ENCODE results near the gene MOB3A.

Gene MOB3A

DNA sequence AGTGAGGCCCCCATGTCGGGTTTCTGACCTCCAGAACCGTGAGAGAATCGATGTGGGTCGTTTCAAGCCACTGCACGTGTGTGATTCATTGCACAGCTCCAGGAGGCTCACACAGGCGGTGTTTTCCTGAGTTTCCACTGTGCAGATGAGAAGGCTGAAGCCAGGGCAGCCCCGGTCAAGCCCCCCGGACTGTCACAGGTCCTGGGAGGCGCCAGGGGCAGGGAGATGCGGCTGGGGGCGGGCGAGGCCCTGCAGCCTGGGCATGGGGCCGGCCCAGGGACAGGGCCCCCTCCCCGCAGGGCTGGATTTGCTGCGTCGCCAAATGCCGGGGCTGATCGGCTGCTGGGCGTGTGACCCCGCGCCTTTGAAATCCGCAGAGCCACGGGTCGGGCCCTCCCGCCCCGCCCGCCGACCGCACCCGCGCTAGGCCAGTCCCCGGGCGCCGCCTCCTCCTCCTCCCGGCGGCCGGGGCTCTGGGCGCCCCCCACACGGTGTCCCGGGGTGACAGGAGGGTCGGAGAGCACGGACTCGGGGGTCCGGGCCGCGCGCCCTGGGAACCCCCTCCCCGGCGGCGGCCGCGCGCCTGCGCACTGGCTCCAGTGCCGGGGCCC, 35.1 kb downstream of the MOB3A start:
- H3K9me3 ChIP-seq (ENCODE audit: low read length) = no peaks in the 10 kb centered on the region
- H3K4me1 ChIP-seq (ENCODE audit: insufficient read depth, low read length) = peaks cover 39% of the 10 kb centered on the region
- peak overlapping the region; percentile 78 for H3K4me3 ChIP-seq (ENCODE audit: low read length)
- H3K27me3 ChIP-seq (ENCODE audit: insufficient read depth, low read length) = no peaks in the 10 kb centered on the region
- no peaks in the 10 kb centered on the region for H3K36me3 ChIP-seq (ENCODE audit: insufficient read depth, low read length)
- peak overlapping the region; percentile 16 for H2AFZ ChIP-seq (ENCODE audit: low read depth, low read length)

DNA sequence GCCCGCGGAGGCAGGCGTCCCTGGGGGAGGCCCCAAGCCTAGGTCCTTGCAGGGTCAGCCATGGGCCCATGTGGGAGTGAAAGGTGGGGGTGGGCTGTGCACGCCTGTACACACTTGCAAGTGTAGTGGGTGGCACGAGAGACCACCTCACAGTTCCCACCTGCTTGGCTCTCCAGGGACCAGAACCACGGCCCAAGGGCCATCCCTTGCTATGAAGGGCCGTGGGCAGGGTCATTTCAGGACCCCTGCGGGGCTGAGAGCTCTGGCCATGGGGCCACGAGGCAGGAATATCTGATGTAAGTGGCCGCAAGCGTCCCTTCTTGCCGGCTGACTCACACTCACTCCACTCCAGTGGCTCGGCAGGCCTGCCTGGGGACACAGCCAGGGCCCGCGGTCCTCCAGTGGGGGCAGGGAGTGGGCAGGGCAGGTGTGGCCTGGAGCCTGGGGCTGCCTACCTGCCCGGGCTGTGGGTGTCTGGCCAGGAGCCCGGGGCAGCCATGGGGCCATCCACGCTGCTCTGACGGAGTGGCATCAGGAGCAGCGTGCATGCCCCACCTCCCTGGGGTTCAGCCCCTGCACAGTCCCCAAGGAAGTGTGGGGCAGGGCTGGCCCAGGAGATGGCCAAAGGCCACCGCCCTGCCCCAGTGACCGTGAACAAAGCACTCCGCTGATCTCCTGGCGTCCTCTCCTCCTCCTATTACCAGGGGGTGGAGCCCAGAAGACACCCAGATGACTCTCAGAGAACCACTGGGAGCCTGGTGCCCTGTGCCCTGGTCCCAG, 36.5 kb downstream of the MOB3A start:
- Histone ChIP-seq H2AFZ (ENCODE audit: low read depth, low read length) (no peak overlapping the region), H3K4me3 (ENCODE audit: low read length) (peak overlapping the region; percentile 78), H3K4me1 (ENCODE audit: insufficient read depth, low read length) (peaks cover 45% of the 10 kb centered on the region), H3K36me3 (ENCODE audit: insufficient read depth, low read length) (no peaks in the 10 kb centered on the region), H3K27me3 (ENCODE audit: insufficient read depth, low read length) (no peaks in the 10 kb centered on the region), H3K9me3 (ENCODE audit: low read length) (no peaks in the 10 kb centered on the region)

DNA sequence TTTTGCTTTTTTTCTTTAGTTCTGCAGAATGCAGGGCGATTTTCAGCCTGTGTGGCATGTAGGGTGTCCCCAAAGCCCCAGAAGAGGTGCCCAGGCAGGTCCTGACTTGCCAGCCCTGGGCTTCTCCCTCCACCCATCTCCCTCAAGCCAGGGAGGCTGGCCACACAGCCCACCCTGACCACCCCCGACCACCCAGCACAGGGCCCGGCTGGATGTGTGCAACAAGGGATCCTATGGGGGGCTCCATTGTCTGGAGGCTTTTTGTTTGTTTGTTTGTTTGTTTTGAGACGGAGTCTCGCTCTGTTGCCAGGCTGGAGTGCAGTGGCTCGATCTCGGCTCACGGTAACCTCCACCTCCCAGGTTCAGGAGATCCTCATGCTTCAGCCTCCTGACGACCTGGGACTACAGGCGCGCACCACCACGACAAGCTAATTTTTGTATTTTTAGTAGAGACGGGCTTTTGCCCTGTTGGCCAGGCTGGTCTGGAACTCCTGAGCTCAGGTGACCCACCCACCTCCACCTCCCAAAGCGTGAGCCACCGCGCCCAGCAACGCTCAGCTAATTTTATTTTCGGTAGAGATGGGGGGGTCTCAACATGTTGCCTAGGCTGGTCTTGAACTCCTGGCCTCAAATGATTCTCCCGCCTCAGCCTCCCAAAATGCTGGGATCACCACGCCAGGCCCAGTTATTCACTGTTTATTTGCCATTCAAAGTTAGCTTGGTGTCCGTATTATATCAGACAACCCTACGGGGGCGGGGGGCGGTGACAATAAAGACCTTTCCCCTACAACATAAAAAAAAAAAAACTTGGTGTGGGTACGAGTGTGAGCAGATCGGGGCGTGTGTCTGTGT, 37.3 kb downstream of the MOB3A start:
- H3K4me3 ChIP-seq (ENCODE audit: low read length) = no peak overlapping the region
- peaks cover 41% of the 10 kb centered on the region for H3K4me1 ChIP-seq (ENCODE audit: insufficient read depth, low read length)
- H2AFZ ChIP-seq (ENCODE audit: low read depth, low read length) = no peak overlapping the region
- H3K9me3 ChIP-seq (ENCODE audit: low read length) = no peaks in the 10 kb centered on the region
- H3K27me3 ChIP-seq (ENCODE audit: insufficient read depth, low read length) = no peaks in the 10 kb centered on the region
- H3K36me3 ChIP-seq (ENCODE audit: insufficient read depth, low read length) = no peaks in the 10 kb centered on the region

DNA sequence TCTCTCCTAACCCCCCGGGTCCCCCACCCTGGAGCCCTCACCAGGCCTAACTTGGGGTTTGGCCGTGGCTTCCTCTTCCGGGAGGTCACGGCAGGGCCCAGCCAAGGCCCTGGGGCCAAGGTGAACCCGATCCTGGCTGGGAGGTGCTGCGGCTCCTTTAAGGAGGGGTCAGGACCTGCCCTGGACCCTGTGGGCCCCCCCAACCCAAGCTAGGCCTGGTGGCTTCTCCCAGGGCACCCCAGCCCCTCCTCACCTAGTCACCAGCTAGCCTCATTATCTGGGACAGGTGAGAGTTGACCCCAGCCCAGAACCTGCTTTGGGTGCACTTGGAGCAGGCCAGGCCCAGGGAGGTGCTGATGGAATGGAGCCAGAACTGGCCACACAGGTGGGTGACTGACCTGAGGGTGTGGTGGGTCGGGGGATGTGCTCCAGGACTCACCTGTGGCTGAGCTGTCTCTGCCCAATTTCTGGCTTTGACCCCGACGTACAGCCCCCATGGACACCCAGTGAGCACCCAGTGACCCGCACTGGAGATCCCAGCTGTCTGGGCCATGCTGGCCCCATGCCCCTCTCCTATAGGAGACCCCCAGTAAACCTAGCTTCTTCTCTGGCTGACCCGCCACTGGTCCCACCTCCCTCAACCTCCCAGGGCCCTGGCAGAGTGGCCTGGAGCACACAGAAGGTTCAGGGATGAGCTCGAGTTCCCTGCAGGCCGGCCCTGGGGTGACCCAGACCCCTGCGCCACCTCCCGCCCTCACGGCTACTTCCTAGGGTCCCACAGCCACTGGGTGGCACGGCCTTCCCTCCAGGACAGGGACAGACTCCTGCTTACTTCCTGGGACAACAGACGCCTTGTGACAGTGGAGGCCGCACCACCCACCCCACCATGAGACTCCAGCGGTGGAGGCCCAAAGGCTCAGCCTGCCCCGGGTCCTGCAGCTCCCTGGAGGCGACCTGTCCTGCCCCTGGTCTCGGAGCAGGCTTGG, 38.3 kb downstream of the MOB3A start:
- Histone ChIP-seq H3K4me1 (ENCODE audit: insufficient read depth, low read length) (peaks cover 41% of the 10 kb centered on the region), H3K27me3 (ENCODE audit: insufficient read depth, low read length) (no peaks in the 10 kb centered on the region), H3K4me3 (ENCODE audit: low read length) (no peak overlapping the region), H3K9me3 (ENCODE audit: low read length) (no peaks in the 10 kb centered on the region), H2AFZ (ENCODE audit: low read depth, low read length) (no peak overlapping the region), H3K36me3 (ENCODE audit: insufficient read depth, low read length) (no peaks in the 10 kb centered on the region)

DNA sequence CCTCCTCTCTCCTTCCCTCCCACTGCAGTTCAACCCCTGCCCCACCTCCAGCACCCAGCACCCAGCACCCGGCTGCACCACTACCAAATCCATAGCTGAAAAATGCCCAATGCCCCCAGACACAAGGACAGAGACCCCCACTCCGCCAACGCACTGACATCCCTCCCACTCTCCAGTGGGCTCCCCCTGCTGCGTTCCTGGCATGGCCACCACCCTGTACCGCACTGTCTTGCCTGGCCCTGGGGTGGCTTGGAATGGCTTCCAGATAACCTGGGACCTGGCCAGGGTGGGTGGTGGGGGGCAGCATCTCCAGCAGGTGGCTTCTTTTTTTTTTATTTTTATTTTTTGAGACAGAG, 39.3 kb downstream of the MOB3A start:
- H3K36me3 ChIP-seq (ENCODE audit: insufficient read depth, low read length) = no peaks in the 10 kb centered on the region
- no peaks in the 10 kb centered on the region for H3K27me3 ChIP-seq (ENCODE audit: insufficient read depth, low read length)
- H3K4me3 ChIP-seq (ENCODE audit: low read length) = no peak overlapping the region
- H3K9me3 ChIP-seq (ENCODE audit: low read length) = no peaks in the 10 kb centered on the region
- peaks cover 31% of the 10 kb centered on the region for H3K4me1 ChIP-seq (ENCODE audit: insufficient read depth, low read length)
- no peak overlapping the region for H2AFZ ChIP-seq (ENCODE audit: low read depth, low read length)

DNA sequence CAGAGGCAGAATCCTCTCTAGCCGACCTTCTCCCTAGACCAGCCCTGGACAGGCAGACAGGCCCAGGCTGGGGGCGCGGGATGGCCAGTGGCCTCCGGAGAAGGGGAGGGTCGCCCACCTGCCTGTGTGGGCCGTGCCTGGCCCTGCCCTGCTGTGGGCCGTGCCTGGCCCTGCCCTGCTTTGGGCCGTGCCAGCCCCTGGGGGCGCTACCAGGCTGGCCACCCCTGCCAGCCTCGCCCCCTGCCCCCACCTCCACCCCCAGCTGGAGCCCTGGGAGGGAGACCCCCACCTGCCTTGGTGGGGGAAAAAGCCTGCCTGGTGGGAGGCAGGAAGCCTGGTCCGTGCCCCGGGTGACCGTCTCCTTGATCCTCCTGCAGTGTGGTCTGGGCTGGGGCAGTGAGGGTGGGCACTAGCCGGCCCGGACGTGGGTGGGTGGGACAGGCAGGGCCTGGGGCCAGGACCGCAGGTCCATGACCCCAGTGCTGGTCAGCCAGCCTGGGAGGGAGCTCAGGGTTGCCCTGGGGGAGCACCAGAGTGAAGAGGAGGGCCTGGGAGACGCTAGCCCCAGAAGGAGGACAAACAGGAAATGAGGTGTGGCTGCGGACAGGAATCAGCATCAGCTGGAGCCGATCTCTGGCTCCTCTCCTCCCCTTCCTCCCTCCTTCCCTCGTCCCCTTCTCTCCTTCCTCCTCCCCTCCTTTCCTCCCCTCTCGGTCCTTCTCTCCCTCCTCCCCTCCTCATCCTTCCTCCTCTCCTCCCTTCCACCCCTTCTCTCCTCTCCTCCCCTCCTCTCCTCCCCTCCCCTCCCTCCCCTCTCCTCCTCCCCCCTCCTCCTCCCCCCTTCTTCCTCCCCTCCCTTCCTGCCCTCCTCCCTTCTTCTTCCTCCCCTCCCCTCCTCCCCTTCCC, 39.9 kb downstream of the MOB3A start:
- H3K27me3 ChIP-seq (ENCODE audit: insufficient read depth, low read length) = no peaks in the 10 kb centered on the region
- no peak overlapping the region for H2AFZ ChIP-seq (ENCODE audit: low read depth, low read length)
- H3K9me3 ChIP-seq (ENCODE audit: low read length) = no peaks in the 10 kb centered on the region
- H3K4me3 ChIP-seq (ENCODE audit: low read length) = no peak overlapping the region
- H3K36me3 ChIP-seq (ENCODE audit: insufficient read depth, low read length) = no peaks in the 10 kb centered on the region
- H3K4me1 ChIP-seq (ENCODE audit: insufficient read depth, low read length) = peaks cover 34% of the 10 kb centered on the region

DNA sequence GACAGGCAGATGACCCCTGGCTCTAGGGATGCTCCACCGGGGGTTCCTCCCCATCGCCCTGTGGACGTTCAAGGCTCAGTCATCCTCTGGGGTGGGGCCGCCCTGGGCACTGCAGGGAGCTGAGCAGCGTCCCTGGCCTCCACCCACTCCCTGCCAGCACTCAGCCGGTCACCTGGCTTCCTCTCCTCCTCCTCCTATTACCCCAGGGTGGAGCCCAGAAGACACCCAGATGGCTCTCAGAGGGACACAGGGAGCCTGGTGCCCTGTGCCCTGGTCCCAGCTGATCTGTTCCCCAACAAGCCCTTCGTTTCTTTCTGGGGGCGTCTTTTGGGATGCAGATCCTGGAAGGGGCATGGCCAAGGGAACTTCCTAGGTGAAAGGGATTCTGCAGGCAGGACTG, 41.4 kb downstream of the MOB3A start:
- peaks cover 29% of the 10 kb centered on the region for H3K4me1 ChIP-seq (ENCODE audit: insufficient read depth, low read length)
- H3K27me3 ChIP-seq (ENCODE audit: insufficient read depth, low read length) = no peaks in the 10 kb centered on the region
- no peaks in the 10 kb centered on the region for H3K9me3 ChIP-seq (ENCODE audit: low read length)
- no peaks in the 10 kb centered on the region for H3K36me3 ChIP-seq (ENCODE audit: insufficient read depth, low read length)
- no peak overlapping the region for H3K4me3 ChIP-seq (ENCODE audit: low read length)
- H2AFZ ChIP-seq (ENCODE audit: low read depth, low read length) = no peak overlapping the region

DNA sequence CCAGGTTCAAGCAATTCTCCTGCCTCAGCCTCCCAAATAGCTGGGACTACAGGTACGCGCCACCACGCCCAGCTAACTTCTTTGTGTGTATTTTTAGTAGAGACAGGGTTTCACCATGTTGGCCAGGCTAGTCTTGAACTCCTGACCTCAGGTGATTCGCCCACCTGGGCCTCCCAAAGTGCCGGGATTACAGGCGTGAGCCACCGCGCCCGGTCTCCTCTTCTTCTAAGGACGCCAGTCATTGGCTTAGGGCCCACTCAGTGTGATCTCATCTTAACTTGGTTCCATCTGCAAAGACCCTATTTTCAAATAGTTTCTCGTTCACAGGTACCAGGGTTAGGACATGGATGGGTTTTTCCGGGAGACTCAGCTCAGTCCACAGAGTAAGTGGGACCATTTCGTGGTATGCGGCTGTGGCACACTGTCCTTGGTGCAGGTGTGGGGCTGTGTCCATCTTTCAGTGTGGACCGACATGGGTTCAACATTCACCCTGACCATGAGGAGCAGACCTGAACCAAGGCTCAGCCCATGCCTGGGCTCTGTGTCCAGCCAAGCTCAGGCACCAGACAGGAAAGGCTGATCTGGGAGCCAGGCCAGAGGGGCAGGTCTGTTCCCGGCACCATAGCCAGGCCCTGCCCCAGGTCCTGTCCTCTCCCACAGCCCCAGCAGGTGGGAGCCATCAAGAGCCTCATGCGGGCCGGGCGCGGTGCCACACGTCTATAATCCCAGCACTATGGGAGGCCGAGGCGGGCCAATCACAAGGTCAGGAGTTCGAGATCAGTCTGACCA, 42.3 kb downstream of the MOB3A start:
- no peak overlapping the region for H2AFZ ChIP-seq (ENCODE audit: low read depth, low read length)
- H3K4me3 ChIP-seq (ENCODE audit: low read length) = no peak overlapping the region
- peaks cover 7% of the 10 kb centered on the region for H3K36me3 ChIP-seq (ENCODE audit: insufficient read depth, low read length)
- H3K4me1 ChIP-seq (ENCODE audit: insufficient read depth, low read length) = peaks cover 32% of the 10 kb centered on the region
- no peaks in the 10 kb centered on the region for H3K27me3 ChIP-seq (ENCODE audit: insufficient read depth, low read length)
- H3K9me3 ChIP-seq (ENCODE audit: low read length) = no peaks in the 10 kb centered on the region

DNA sequence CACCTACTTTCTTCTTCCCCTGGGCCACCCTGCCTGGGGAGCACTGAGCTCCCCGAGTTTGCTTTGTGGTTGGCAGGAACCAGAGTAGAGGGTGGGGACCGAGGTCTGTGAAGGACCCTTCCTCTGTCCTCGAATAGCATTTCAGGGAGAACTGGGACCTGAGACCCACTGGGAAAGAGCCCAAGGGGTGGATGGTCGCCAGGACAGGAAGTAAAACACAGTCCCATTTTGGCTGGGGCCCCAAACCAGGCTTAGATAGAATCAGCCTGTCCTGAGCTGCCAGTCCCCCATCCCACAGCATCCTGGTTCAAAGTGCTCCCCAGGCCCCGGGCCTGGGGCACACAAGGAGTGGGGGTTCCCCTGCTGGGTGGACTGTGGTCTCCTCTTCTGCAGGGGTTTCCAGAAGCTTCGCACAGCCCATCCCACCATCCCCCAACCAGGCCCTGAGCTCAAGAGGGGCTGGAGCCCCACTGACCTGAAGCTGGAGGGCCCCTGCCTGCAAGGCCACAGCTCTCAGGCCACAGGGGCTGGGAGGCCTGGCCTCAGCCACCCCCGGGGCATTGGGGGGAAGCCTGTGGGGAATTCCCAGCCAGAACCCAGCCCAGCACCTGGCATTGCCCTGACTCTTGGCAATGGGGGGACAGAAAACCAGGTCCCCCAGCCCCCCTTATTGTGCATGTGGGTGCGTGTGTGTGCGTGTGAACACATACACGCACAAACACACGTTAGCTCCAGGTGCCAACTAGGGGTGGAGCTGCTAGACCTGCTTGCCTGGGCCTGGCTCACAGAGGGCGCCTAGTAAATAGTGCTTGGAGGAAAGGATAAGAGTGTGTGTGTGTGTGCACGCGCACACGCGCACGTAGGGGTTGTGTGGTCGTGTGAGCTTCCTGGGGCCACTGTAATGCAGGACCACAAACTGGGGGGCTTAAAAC, 44.1 kb downstream of the MOB3A start:
- H3K9me3 ChIP-seq (ENCODE audit: low read length) = no peaks in the 10 kb centered on the region
- peaks cover 12% of the 10 kb centered on the region for H3K36me3 ChIP-seq (ENCODE audit: insufficient read depth, low read length)
- peak overlapping the region; percentile 12 for H2AFZ ChIP-seq (ENCODE audit: low read depth, low read length)
- H3K4me1 ChIP-seq (ENCODE audit: insufficient read depth, low read length) = peaks cover 37% of the 10 kb centered on the region
- H3K27me3 ChIP-seq (ENCODE audit: insufficient read depth, low read length) = no peaks in the 10 kb centered on the region
- H3K4me3 ChIP-seq (ENCODE audit: low read length) = no peak overlapping the region

DNA sequence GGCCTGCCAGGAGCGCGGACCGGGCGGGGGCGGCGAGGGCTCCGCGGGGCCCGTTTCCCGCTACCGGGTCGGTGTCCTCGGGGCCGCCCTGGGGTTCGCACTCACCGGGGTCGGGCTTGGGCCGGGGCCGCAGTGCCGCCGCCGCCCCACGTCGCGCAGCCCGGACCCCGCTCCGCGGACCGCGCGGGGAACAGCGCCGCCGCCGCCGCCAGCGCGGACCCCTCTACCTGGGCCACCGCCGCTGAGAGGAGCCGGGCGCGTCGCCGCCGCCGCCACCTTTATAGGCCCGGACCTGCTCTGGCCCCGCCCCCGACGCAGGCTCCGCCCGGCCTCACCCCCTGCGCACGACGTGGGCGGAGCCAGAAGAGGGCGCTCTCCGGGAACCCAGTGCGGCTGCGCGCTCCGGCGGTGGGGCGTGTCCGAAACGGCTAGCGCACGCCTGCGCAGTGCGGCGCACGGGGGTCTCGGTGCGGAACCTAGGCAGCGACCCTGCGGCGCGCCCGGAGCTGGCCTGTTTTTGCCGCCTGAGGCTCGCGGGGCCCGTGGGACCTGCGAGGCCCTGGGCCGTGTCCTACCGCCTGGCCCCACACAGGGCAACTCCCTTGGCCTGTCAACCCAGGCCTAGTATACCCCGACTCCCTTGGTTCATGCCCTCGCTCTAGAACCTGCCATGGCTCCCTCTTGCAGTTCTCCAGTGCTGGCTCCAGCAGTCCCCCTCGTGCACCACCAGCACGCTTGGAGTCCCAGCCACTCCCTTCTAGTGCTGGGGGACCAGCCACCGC, 44.9 kb downstream of the MOB3A start, which contains the start of gene MKNK2:
Gene MKNK2, minus strand, starts transcription at position 254 of the 782 bp plus-strand sequence. CDS start 393 bp downstream, outside the sequence.
- Histone ChIP-seq H3K27me3 (ENCODE audit: insufficient read depth, low read length) (no peaks in the 10 kb centered on the region), H3K4me3 (ENCODE audit: low read length) (peak within 1 kb of the TSS; percentile 76), H3K4me1 (ENCODE audit: insufficient read depth, low read length) (peaks cover 33% of the 10 kb centered on the region), H3K9me3 (ENCODE audit: low read length) (no peaks in the 10 kb centered on the region), H2AFZ (ENCODE audit: low read depth, low read length) (peak within 1 kb of the TSS; percentile 12), H3K36me3 (ENCODE audit: insufficient read depth, low read length) (peaks cover 17% of the 10 kb centered on the region)

All from neuron (in vitro differentiated cells).